ENCODE measurements around the gene PLPPR1. TPM values are rescaled to one million over a fixed set of nuclear protein-coding genes. Genes with fewer than 3 reads are reported as not detected.

PLPPR1 gene
- total and polyA plus RNA-seq, 2 of the 13 experiments (the other 11 are each of a cell fraction or from before 2014, with no cell fraction given) = 16.0 to 84.7 TPM

DNA sequence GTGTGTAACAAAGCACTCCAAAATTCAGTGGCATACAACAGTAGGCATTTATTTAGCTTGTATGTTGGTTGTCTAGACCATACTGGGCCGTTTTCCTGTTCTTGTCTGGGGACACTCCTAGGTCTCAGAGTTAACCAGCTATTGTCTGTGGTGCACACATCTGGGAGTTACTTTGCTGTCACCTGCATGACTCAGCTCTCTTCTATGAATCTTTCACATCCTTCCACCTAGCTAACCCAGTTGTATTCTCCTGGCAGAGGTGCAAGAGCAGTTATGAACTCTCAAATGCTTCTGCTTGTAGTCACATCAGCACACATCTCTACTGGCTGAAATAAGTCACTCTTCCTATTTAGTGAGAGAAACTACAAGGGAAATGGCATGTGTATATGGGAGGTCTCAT is 218.2 kb downstream of the PLPPR1 start:
- FAIRE-seq (no peak), ATAC-seq (no peak), DNase-seq (ENCODE audit: low spot score) (no peak)
- Histone ChIP-seq H2AFZ (ENCODE audit: low read length) (no peak overlapping the region), H3K27me3 (ENCODE audit: control insufficient read depth in 1 of 2, insufficient read depth in 2 of 2, low read length in 2 of 2) (no peaks in the 10 kb centered on the region), H4K20me1 (ENCODE audit: insufficient read depth, low read length) (no peaks in the 10 kb centered on the region), H3K9ac (ENCODE audit: insufficient read depth, low read depth, low read length) (no peak overlapping the region), H3K27ac (ENCODE audit: extremely low read length, insufficient read depth, low read length) (no peak overlapping the region), H3K4me1 (ENCODE audit: insufficient read depth, low read length) (no peaks in the 10 kb centered on the region), H3K36me3 (replicated peaks in 1 of 2; ENCODE audit: control insufficient read depth in 1 of 2, insufficient read depth in 2 of 2, low read length in 2 of 2) (peaks cover 0 to 3% of the 10 kb centered on the region in 2 experiments; a peak in 1 of 5 replicates), H3K4me2 (ENCODE audit: low read depth, low read length) (no peak overlapping the region), H3K4me3 (replicated peaks in 1 of 3; ENCODE audit: insufficient read depth in 1 of 3, low read depth in 2 of 3, low read length in 3 of 3) (no peak overlapping the region), H3K79me2 (ENCODE audit: insufficient read depth, low read length) (no peaks in the 10 kb centered on the region), H3K9me3 (ENCODE audit: low read length) (no peaks in the 10 kb centered on the region)
- CTCF ChIA-PET (ENCODE audit: low intra/inter-chr PET ratio, low total read pairs) = no interaction called here
- no TSS peak for BruUV-seq (replicated peaks)
- WGBS (ENCODE audit: low lambda C conversion rate) = 56% methylated on average over 1 of the region's 1 CpG
- POLR2A ChIA-PET = no interaction called here
- intact Hi-C loops (cut with micrococcal nuclease; ENCODE audit: unreplicated experiment) = no loop called here
- in situ Hi-C loops (cut with HindIII; ENCODE audit: extremely low pct_ligation_motif_present, low pct_unique_long_range_greater_than_20kb) = loop anchor here (25.0 kb wide), 1 partner anchor 534 kb away; no protein-coding TSS in a partner anchor
- TF ChIP-seq KLF13 (CRISPR knock-in tag; IDR thresholded peaks at IDR 0.05) = no peak
- TF ChIP-seq ZNF616 (CRISPR knock-in tag; IDR thresholded peaks at IDR 0.05; ENCODE audit: low read depth) = no peak
- no peak for TF ChIP-seq ATF7-NPFF (CRISPR knock-in tag; IDR thresholded peaks at IDR 0.05; ENCODE audit: low read depth)
- TF ChIP-seq, protein P1, sequence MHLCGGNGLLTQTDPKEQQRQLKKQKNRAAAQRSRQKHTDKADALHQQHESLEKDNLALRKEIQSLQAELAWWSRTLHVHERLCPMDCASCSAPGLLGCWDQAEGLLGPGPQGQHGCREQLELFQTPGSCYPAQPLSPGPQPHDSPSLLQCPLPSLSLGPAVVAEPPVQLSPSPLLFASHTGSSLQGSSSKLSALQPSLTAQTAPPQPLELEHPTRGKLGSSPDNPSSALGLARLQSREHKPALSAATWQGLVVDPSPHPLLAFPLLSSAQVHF (CRISPR knock-in tag; IDR thresholded peaks at IDR 0.05) = no peak
- TF ChIP-seq NFYC (CRISPR knock-in tag; IDR thresholded peaks at IDR 0.05) = no peak
- no peak for TF ChIP-seq NFIB (CRISPR knock-in tag; IDR thresholded peaks at IDR 0.05; ENCODE audit: borderline replicate concordance)
- TF ChIP-seq WIZ (CRISPR knock-in tag; IDR thresholded peaks at IDR 0.05) = no peak
- no peak for TF ChIP-seq SNRNP70 (IDR thresholded peaks at IDR 0.05; ENCODE audit: low read depth, low read length)

DNA sequence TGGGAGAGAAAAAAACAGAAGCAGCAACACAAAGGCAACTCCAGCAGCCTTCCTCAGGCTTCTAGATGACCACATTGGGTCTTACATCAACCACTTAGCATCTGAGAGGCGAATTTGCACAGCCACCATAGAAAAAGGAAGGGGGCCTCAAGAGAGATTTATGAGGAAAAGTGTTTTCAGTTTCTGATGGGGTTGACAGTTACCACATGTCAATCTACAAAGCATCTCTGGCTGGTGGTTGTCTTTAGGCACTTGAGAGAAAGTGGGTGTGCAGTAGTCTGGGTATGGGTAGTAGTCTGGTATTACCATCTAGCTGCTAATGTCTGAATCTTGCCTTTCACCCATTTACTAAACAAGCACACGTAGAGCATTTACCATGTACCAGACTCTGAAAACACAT is 218.8 kb downstream of the PLPPR1 start:
- intact Hi-C loops (cut with micrococcal nuclease; ENCODE audit: unreplicated experiment) (no loop called here), in situ Hi-C loops (cut with HindIII; ENCODE audit: extremely low pct_ligation_motif_present, low pct_unique_long_range_greater_than_20kb) (loop anchor here (25.0 kb wide), 1 partner anchor 535 kb away; no protein-coding TSS in a partner anchor)
- no peak overlapping the region for H3K9ac ChIP-seq (ENCODE audit: insufficient read depth, low read depth, low read length)
- FAIRE-seq (no peak), ATAC-seq (no peak), DNase-seq (ENCODE audit: low spot score) (no peak)
- CTCF ChIA-PET (ENCODE audit: low intra/inter-chr PET ratio, low total read pairs) = no interaction called here
- no peak overlapping the region for H3K27ac ChIP-seq (ENCODE audit: extremely low read length, insufficient read depth, low read length)
- no peaks in the 10 kb centered on the region for H3K27me3 ChIP-seq (ENCODE audit: control insufficient read depth in 1 of 2, insufficient read depth in 2 of 2, low read length in 2 of 2)
- BruUV-seq (replicated peaks) = no TSS peak
- 100% methylated on average over 2 of the region's 2 CpGs for WGBS (ENCODE audit: low lambda C conversion rate)
- H3K79me2 ChIP-seq (ENCODE audit: insufficient read depth, low read length) = no peaks in the 10 kb centered on the region
- H3K4me3 ChIP-seq (replicated peaks in 1 of 3; ENCODE audit: insufficient read depth in 1 of 3, low read depth in 2 of 3, low read length in 3 of 3) = no peak overlapping the region
- POLR2A ChIA-PET = no interaction called here
- TF ChIP-seq FOXP1 (IDR thresholded peaks at IDR 0.05) (no peak), FOXP1 (CRISPR knock-in tag; IDR thresholded peaks at IDR 0.05) (no peak), SRSF9 (IDR thresholded peaks at IDR 0.05; ENCODE audit: borderline replicate concordance, insufficient read depth, low read depth, low read length, poor library complexity, severe bottlenecking) (no peak), PRMT3 (CRISPR knock-in tag; IDR thresholded peaks at IDR 0.05; ENCODE audit: borderline replicate concordance, low read depth) (no peak), ZNF367 (CRISPR knock-in tag; IDR thresholded peaks at IDR 0.05; ENCODE audit: borderline replicate concordance) (no peak), NCOA5 (CRISPR knock-in tag; IDR thresholded peaks at IDR 0.05) (no peak), ZC3H13 (CRISPR knock-in tag; IDR thresholded peaks at IDR 0.05) (no peak), SIN3A (IDR thresholded peaks at IDR 0.05; ENCODE audit: borderline replicate concordance, low read depth, low read length) (no peak), THYN1 (CRISPR knock-in tag; IDR thresholded peaks at IDR 0.05; ENCODE audit: borderline replicate concordance, low read depth) (no peak), ZNF749 (CRISPR knock-in tag; IDR thresholded peaks at IDR 0.05; ENCODE audit: borderline replicate concordance) (no peak), KDM3A (CRISPR knock-in tag; IDR thresholded peaks at IDR 0.05; ENCODE audit: low read depth) (no peak)
- H3K9me3 ChIP-seq (ENCODE audit: low read length) = no peaks in the 10 kb centered on the region
- no peak overlapping the region for H3K4me2 ChIP-seq (ENCODE audit: low read depth, low read length)
- no peaks in the 10 kb centered on the region for H3K4me1 ChIP-seq (ENCODE audit: insufficient read depth, low read length)
- H2AFZ ChIP-seq (ENCODE audit: low read length) = no peak overlapping the region
- peaks cover 0 to 3% of the 10 kb centered on the region in 2 experiments; a peak in 1 of 5 replicates for H3K36me3 ChIP-seq (replicated peaks in 1 of 2; ENCODE audit: control insufficient read depth in 1 of 2, insufficient read depth in 2 of 2, low read length in 2 of 2)
- no peaks in the 10 kb centered on the region for H4K20me1 ChIP-seq (ENCODE audit: insufficient read depth, low read length)
